ENCODE results near the gene ELF5. TPM values are rescaled to one million over a fixed set of nuclear protein-coding genes. Genes with fewer than 3 reads are reported as not detected.
A peak's percentile ranks its signal among the peaks of the same experiment; 100 is the strongest.

The ELF5 gene
- total RNA-seq, 1 experiment from 2014 or later: 0.11 TPM

GRCh38 chr11:34443136-34443535, 70.5 kb downstream of the ELF5 start:
- POLR2A ChIA-PET (ENCODE audit: unreplicated experiment): no interaction called here
- peak overlapping the region; percentile 27 for H3K27ac ChIP-seq (ENCODE audit: low read length)
- ATAC-seq: no peak

GRCh38 chr11:34441814-34442213, 71.8 kb downstream of the ELF5 start:
- H3K9ac ChIP-seq (ENCODE audit: low read length): no peak overlapping the region
- no TSS peak for BruUV-seq (replicated peaks)
- no peak overlapping the region for H2AFZ ChIP-seq (ENCODE audit: low read length)
- H3K4me3 ChIP-seq (ENCODE audit: low read length): no peak overlapping the region
- ATAC-seq (no peak), DNase-seq (no peak)
- ChIA-PET POLR2A (ENCODE audit: unreplicated experiment) (no interaction called here), CTCF (no interaction called here)
- peaks cover 29% of the 10 kb centered on the region for H3K4me1 ChIP-seq (ENCODE audit: insufficient read depth, low read length)
- no peaks in the 10 kb centered on the region for H3K9me2 ChIP-seq (replicated peaks; ENCODE audit: low read length)
- no peak overlapping the region for H3K27ac ChIP-seq (ENCODE audit: low read length)
- H3K4me2 ChIP-seq (ENCODE audit: low read length): no peak overlapping the region
- no peaks in the 10 kb centered on the region for H3K36me3 ChIP-seq (ENCODE audit: low read depth, low read length)
- peaks cover 70% of the 10 kb centered on the region for H3K79me2 ChIP-seq (ENCODE audit: low read length)
- H3K9me3 ChIP-seq (ENCODE audit: low read length): no peaks in the 10 kb centered on the region
- peaks cover 12% of the 10 kb centered on the region; the same call in 1 of the 2 replicates for H4K20me1 ChIP-seq (ENCODE audit: low read length)
- H3K27me3 ChIP-seq (ENCODE audit: low read length): no peaks in the 10 kb centered on the region
- no peak for TF ChIP-seq EZH2phosphoT487 (IDR thresholded peaks at IDR 0.05; ENCODE audit: borderline replicate concordance, low read length)
- no peak for TF ChIP-seq EZH2 (IDR thresholded peaks at IDR 0.05; ENCODE audit: low read length, unreplicated experiment)
- no peak for TF ChIP-seq CTCF (conservative IDR thresholded peaks at IDR 0.05; ENCODE audit: low read depth, low read length)
- intact Hi-C loops (cut with micrococcal nuclease): no loop called here
- no peaks in the 10 kb centered on the region for H3F3A ChIP-seq (ENCODE audit: low read length, unreplicated experiment)

More at GRCh38 chr11:34443136-34443535, 70.5 kb downstream of the ELF5 start:
- Histone ChIP-seq H3K4me1 (ENCODE audit: insufficient read depth, low read length) (peaks cover 25% of the 10 kb centered on the region), H3K27me3 (ENCODE audit: low read length) (no peaks in the 10 kb centered on the region), H3K4me2 (ENCODE audit: low read length) (peak overlapping the region; percentile 54), H3K36me3 (ENCODE audit: low read depth, low read length) (no peaks in the 10 kb centered on the region), H3K9me2 (replicated peaks; ENCODE audit: low read length) (no peaks in the 10 kb centered on the region), H3K4me3 (ENCODE audit: low read length) (no peak overlapping the region), H3K9ac (ENCODE audit: low read length) (no peak overlapping the region), H3K9me3 (ENCODE audit: low read length) (no peaks in the 10 kb centered on the region), H4K20me1 (ENCODE audit: low read length) (peaks cover 12% of the 10 kb centered on the region; the same call in 1 of the 2 replicates), H3K79me2 (ENCODE audit: low read length) (peaks cover 83% of the 10 kb centered on the region), H2AFZ (ENCODE audit: low read length) (no peak overlapping the region), H3F3A (ENCODE audit: low read length, unreplicated experiment) (no peaks in the 10 kb centered on the region)
- TF ChIP-seq EZH2phosphoT487 (IDR thresholded peaks at IDR 0.05; ENCODE audit: borderline replicate concordance, low read length) (no peak), CTCF (conservative IDR thresholded peaks at IDR 0.05; ENCODE audit: low read depth, low read length) (no peak), EZH2 (IDR thresholded peaks at IDR 0.05; ENCODE audit: low read length, unreplicated experiment) (no peak)
- intact Hi-C loops (cut with micrococcal nuclease): no loop called here
- BruUV-seq (replicated peaks): no TSS peak
- CTCF ChIA-PET: no interaction called here
- peak; percentile 80 for DNase-seq

GRCh38 chr11:34439610-34440198, 73.9 kb downstream of the ELF5 start:
- peak overlapping the region; percentile 86 for H3K4me2 ChIP-seq (ENCODE audit: low read length)
- H3K27me3 ChIP-seq (ENCODE audit: low read length): no peaks in the 10 kb centered on the region
- H3K36me3 ChIP-seq (ENCODE audit: low read depth, low read length): no peaks in the 10 kb centered on the region
- peaks cover 29% of the 10 kb centered on the region for H3K4me1 ChIP-seq (ENCODE audit: insufficient read depth, low read length)
- peak overlapping the region; percentile 87 for H3K9ac ChIP-seq (ENCODE audit: low read length)
- 0 out of 2 replicates have a peak, but pooled peaks cover 5% of the 10 kb centered on the region for H4K20me1 ChIP-seq (ENCODE audit: low read length)
- H3K9me2 ChIP-seq (replicated peaks; ENCODE audit: low read length): no peaks in the 10 kb centered on the region
- H3K27ac ChIP-seq (ENCODE audit: low read length): no peak overlapping the region
- TF ChIP-seq EZH2 (IDR thresholded peaks at IDR 0.05; ENCODE audit: low read length, unreplicated experiment) (no peak), CTCF (conservative IDR thresholded peaks at IDR 0.05; ENCODE audit: low read depth, low read length) (no peak), EZH2phosphoT487 (IDR thresholded peaks at IDR 0.05; ENCODE audit: borderline replicate concordance, low read length) (no peak)
- 0 out of 2 replicates have a peak overlapping the region, but pooled peaks have one; percentile 88 for H2AFZ ChIP-seq (ENCODE audit: low read length)
- peak overlapping the region; percentile 89 for H3K4me3 ChIP-seq (ENCODE audit: low read length)
- ATAC-seq (no peak), DNase-seq (no peak)
- no TSS peak for BruUV-seq (replicated peaks)
- peaks cover 54% of the 10 kb centered on the region for H3K79me2 ChIP-seq (ENCODE audit: low read length)
- ChIA-PET POLR2A (ENCODE audit: unreplicated experiment) (no interaction called here), CTCF (no interaction called here)
- intact Hi-C loops (cut with micrococcal nuclease): no loop called here
- no peaks in the 10 kb centered on the region for H3K9me3 ChIP-seq (ENCODE audit: low read length)
- no peaks in the 10 kb centered on the region for H3F3A ChIP-seq (ENCODE audit: low read length, unreplicated experiment)
